Esophagus squamous epithelium (tissue), 5 donors: Measurements from ENCODE around the gene RSU1. TPM values are rescaled to one million over a fixed set of nuclear protein-coding genes. Genes with fewer than 3 reads are reported as not detected.

Source experiments
- DNase-seq: peaks from one replicate; lab custom pipeline; 2025; lab: John Stamatoyannopoulos, UW
- H3K27ac ChIP-seq, 4 donors: fragments of 200-600 bp; sonication (generic); one replicate each; pipeline ENCODE4 v1.5.1; 2016 to 2019; ENCODE audit warnings: mild to moderate bottlenecking in 1 of 4
- H3K27me3 ChIP-seq, 4 donors: fragments of 200-600 bp; sonication (generic); 1 replicate in 3 of 4; 2 replicates in 1 of 4; pipeline versions ENCODE4 v1.5.1 to v1.6.0; 2017 to 2021; ENCODE audit warnings: antibody characterized with exemption in 1 of 4
- H3K36me3 ChIP-seq, 3 donors: fragments of 200-600 bp; sonication (generic); one replicate each; pipeline ENCODE4 v1.5.1; 2016 to 2019
- H3K4me1 ChIP-seq, 3 donors: fragments of 200-600 bp; sonication (generic); one replicate each; pipeline ENCODE4 v1.5.1; 2017 to 2019
- H3K4me3 ChIP-seq, 4 donors: fragments of 200-600 bp; sonication (generic); 1 replicate in 3 of 4; 2 replicates in 1 of 4; pipeline ENCODE4 v1.5.1; 2016 to 2019; ENCODE audit warnings: mild to moderate bottlenecking in 2 of 4, moderate library complexity in 1 of 4
- H3K9me3 ChIP-seq, 3 donors: fragments of 200-600 bp; sonication (generic); one replicate each; pipeline ENCODE4 v1.5.1; 2016 to 2019
- POLR2A ChIP-seq, 4 donors: fragments of 450-650 bp; IDR thresholded peaks; one replicate each; pipeline ENCODE4 v1.6.1; 2017; ENCODE audit warnings: antibody characterized with exemption in 4 of 4, mild to moderate bottlenecking in 4 of 4, moderate library complexity in 3 of 4
- WGBS, 2 donors: methylation state at CpG; one replicate each; pipeline ENCODE4 v1.1.5; 2018; 5-methylcytosine and 5-hydroxymethylcytosine counted together
- intact Hi-C: fragments of 100-400 bp; cut with DNase I; formaldehyde crosslinking; loops from one replicate; pipeline ENCODE4 v1.15.0; 2022
- small RNA-seq, 4 donors: library from RNA; depleted of rRNA; stranded (forward); fragments of <200 nt; gene quantifications; one replicate each; pipeline ENCODE3, GENCODE V24; 2016
- total RNA-seq, 4 donors: library from RNA; depleted of rRNA; stranded (reverse); fragments of >200 nt; gene quantifications; one replicate each; pipeline ENCODE4 v1.1.0, GENCODE V29; 2016
- TF ChIP-seq, protein P1 (sequence below), 6 experiments: fragments of 450-650 bp in 4 of 6; fragments of 200-600 bp in 2 of 6; sonication (generic) in 2 of 6; IDR thresholded peaks; one replicate each; pipeline ENCODE4 v1.5.1; 2016 to 2019; ENCODE audit warnings: antibody characterized with exemption in 6 of 6, mild to moderate bottlenecking in 4 of 6, moderate library complexity in 4 of 6
- donor health status: DM: yes; HTN: yes; CAD: no.

RSU1 gene
- total RNA-seq, 4 donors from 2014 or later: 43.5 to 61.5 (median 51.3) TPM

DNA sequence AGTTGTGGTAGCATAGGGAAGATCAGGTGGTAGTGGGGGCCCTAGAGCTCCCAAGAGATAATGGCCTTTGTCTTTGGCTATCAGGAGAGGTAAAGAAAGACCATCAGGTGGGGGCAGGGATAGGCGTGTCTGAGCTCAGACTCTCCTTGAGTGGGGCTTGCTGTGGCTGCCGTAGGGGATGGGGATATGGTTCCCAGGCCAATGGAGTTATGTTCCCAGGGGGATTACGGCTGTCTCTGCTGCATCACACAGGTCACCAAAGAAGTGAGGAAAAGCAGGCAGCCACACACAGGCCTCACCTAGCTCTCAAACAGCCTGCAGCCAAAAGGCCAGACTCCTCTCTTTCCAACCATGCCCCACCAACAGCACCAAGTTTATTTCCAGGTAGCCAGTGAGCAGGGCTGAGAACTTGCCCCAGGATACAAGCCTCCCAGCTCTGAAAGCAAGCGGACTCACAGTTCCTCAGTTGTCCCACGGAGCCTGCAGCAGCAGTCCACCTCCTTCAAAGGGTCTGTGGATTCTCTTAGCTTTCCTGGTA is 257.9 kb downstream of the RSU1 start:
- no peaks in the 10 kb centered on the region for H3K9me3 ChIP-seq

DNA sequence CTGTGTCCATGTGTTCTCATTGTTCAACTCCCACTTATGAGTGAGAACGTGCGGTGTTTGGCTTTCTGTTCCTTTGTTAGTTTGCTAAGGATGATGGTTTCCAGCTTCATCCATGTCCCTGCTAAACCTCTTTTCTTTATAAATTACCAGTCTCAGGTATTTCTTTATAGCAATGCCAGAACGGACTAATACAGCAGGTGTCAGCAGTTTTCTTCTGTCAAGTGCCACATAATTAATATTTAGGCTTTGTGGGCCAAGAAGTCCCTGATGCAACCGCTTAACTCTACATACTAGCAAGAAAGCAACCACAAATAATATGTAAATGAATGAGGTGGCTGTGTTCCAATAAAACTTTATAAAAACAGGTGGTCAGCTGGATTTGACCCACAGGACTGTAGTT is 269.3 kb downstream of the RSU1 start:
- no peak for DNase-seq
- Histone ChIP-seq H3K4me1 (no peaks in the 10 kb centered on the region), H3K9me3 (no peaks in the 10 kb centered on the region), H3K27me3 (no peaks in the 10 kb centered on the region), H3K27ac (no peak overlapping the region), H3K36me3 (no peaks in the 10 kb centered on the region), H3K4me3 (no peak overlapping the region)
- TF ChIP-seq, protein P1, sequence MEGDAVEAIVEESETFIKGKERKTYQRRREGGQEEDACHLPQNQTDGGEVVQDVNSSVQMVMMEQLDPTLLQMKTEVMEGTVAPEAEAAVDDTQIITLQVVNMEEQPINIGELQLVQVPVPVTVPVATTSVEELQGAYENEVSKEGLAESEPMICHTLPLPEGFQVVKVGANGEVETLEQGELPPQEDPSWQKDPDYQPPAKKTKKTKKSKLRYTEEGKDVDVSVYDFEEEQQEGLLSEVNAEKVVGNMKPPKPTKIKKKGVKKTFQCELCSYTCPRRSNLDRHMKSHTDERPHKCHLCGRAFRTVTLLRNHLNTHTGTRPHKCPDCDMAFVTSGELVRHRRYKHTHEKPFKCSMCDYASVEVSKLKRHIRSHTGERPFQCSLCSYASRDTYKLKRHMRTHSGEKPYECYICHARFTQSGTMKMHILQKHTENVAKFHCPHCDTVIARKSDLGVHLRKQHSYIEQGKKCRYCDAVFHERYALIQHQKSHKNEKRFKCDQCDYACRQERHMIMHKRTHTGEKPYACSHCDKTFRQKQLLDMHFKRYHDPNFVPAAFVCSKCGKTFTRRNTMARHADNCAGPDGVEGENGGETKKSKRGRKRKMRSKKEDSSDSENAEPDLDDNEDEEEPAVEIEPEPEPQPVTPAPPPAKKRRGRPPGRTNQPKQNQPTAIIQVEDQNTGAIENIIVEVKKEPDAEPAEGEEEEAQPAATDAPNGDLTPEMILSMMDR (IDR thresholded peaks at IDR 0.05): no peak
- TF ChIP-seq POLR2A (IDR thresholded peaks at IDR 0.05): no peak
- intact Hi-C loops: no loop called here
- WGBS, 2 donors: 52 to 65% methylated on average over 4 of the region's 4 CpGs

More for the DNA sequence above, 257.9 kb downstream of the RSU1 start:
- no peak for TF ChIP-seq POLR2A (IDR thresholded peaks at IDR 0.05)
- TF ChIP-seq, protein P1 (IDR thresholded peaks at IDR 0.05): no peak
- Histone ChIP-seq H3K27me3 (no peaks in the 10 kb centered on the region), H3K27ac (no peak overlapping the region), H3K4me1 (no peaks in the 10 kb centered on the region), H3K36me3 (no peaks in the 10 kb centered on the region), H3K4me3 (no peak overlapping the region)
- DNase-seq: no peak
- 54 to 75% methylated on average over 2 to 4 of the region's 5 CpGs for WGBS, 2 donors
- intact Hi-C loops: no loop called here

DNA sequence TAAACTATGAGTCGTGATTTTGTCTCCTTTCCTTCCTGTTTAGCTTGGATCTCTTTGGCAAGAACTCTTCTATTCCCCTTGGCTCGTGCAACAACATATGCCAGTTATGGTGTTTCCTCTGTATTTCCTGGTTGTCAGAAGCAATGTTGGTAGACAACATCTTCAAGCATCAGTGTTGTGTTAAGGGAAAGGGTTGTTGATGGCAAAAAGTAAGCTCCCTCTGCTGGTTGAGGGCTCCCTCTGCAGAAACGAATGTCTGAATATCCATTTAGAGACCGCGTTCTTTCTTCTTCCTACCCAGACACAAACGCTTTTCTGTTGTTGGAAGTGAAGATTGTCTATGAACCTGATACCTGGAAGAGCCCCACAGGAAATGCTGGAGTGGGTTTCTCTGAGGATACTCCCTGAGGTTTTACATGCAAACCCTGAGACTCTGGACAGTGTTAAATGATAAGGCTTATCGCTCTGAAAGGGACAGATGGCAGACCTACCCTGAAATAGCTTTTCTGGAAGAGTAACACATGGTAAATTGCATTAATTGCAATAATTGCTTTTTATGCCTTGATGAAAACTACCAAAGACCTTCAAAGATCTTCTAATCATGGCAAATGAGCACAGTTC is 272.0 kb downstream of the RSU1 start:
- no peaks in the 10 kb centered on the region for H3K36me3 ChIP-seq
- H3K4me1 ChIP-seq: no peaks in the 10 kb centered on the region
- no peak overlapping the region for H3K4me3 ChIP-seq
- no peak overlapping the region for H3K27ac ChIP-seq
- H3K9me3 ChIP-seq: no peaks in the 10 kb centered on the region
- TF ChIP-seq, protein P1 (IDR thresholded peaks at IDR 0.05): peak in 5 of 6 experiments; percentile 20 to 59 (median 38)
- no peak for TF ChIP-seq POLR2A (IDR thresholded peaks at IDR 0.05)
- no peaks in the 10 kb centered on the region for H3K27me3 ChIP-seq
- DNase-seq: no peak
- 22 to 37% methylated on average over 7 of the region's 7 CpGs for WGBS, 2 donors
- intact Hi-C loops: no loop called here

DNA sequence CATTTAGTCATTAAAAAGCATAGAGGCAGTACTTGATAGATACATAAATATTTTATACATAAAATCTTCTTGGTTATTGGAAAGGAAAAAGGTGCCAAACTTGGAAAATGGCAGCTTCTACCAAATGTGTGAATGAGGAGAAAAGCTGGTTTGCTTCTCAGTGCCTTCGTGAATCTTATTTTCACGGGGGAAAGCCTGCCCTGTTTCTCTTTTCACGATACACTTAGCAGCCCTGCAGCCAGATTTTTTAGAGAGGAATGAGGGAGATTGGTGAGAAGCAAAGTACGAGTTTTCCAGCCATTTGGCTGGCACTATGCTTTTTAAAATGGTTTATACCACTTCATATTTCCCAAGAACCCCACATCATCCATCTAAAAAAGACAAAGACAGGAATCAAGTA is 272.6 kb downstream of the RSU1 start:
- Histone ChIP-seq H3K27ac (no peak overlapping the region), H3K4me1 (no peaks in the 10 kb centered on the region), H3K4me3 (no peak overlapping the region), H3K27me3 (no peaks in the 10 kb centered on the region), H3K36me3 (no peaks in the 10 kb centered on the region), H3K9me3 (no peaks in the 10 kb centered on the region)
- DNase-seq: no peak
- intact Hi-C loops: no loop called here
- TF ChIP-seq, protein P1 (IDR thresholded peaks at IDR 0.05): no peak
- no peak for TF ChIP-seq POLR2A (IDR thresholded peaks at IDR 0.05)
- WGBS, 2 donors: 75 to 82% methylated on average over 4 of the region's 4 CpGs

DNA sequence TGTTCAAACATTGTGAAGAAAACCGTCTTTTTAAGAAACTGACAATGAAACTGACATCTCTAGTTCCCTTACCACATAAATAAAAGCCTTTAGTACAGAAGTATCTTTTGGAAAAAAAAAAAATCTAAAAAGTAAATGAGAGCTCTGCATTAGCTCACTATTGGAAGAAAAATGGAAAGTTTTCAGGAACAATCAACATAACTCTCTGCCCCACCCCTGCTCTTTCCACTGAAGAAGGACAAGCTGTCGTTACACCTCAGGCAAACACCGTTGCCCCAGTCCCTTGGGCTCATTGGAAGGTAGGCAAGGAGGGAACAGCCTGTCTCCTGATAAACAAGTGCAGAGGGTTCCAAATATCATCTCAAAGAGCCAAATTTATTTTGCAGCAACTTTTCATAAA is 273.1 kb downstream of the RSU1 start:
- Histone ChIP-seq H3K9me3 (no peaks in the 10 kb centered on the region), H3K4me1 (no peaks in the 10 kb centered on the region), H3K27ac (no peak overlapping the region), H3K27me3 (peaks cover 0 to 4% (median 0%) of the 10 kb centered on the region in 4 donors), H3K4me3 (no peak overlapping the region), H3K36me3 (no peaks in the 10 kb centered on the region)
- intact Hi-C loops: no loop called here
- WGBS, 2 donors: 32 to 64% methylated on average over 3 of the region's 3 CpGs
- TF ChIP-seq, protein P1 (IDR thresholded peaks at IDR 0.05): no peak
- TF ChIP-seq POLR2A (IDR thresholded peaks at IDR 0.05): no peak
- no peak for DNase-seq

Small RNA genes lying within 50 kb of the gene (small RNA-seq; reads per million reads assigned to genes)
- gene RF02271: 0 reads per million in 4 donors
